Thyroid gland (tissue), 4 donors: ENCODE data around the gene GLI3. TPM values are rescaled to one million over a fixed set of nuclear protein-coding genes. Genes with fewer than 3 reads are reported as not detected.

Experiments
- DNase-seq, 2 donors: peaks; one replicate each; pipeline ENCODE4 v3.0.0-alpha.2; 2019
- H3K27ac ChIP-seq, 3 donors: fragments of 200-600 bp; sonication (generic); 1 replicate in 2 of 3; 2 replicates in 1 of 3; pipeline ENCODE4 v1.5.1; 2016 to 2019; ENCODE audit warnings: mild to moderate bottlenecking in 1 of 3, moderate library complexity in 1 of 3
- H3K27me3 ChIP-seq: fragments of 200-600 bp; sonication (generic); one replicate; pipeline ENCODE4 v1.5.1; 2019
- H3K36me3 ChIP-seq, 2 donors: fragments of 200-600 bp; sonication (generic); one replicate each; pipeline ENCODE4 v1.5.1; 2016 to 2019
- H3K4me1 ChIP-seq, 2 donors: fragments of 200-600 bp; sonication (generic); one replicate each; pipeline ENCODE4 v1.5.1; 2017 to 2019
- H3K4me3 ChIP-seq, 3 donors: fragments of 200-600 bp; sonication (generic); replicated peaks in 1 of 3; 1 replicate in 2 of 3; 2 replicates in 1 of 3; pipeline ENCODE4 v1.5.1; 2016; ENCODE audit warnings: mild to moderate bottlenecking in 1 of 3
- H3K9me3 ChIP-seq: fragments of 200-600 bp; sonication (generic); one replicate; pipeline ENCODE4 v1.5.1; 2017
- POLR2A ChIP-seq, 2 donors: fragments of 450-650 bp; IDR thresholded peaks; one replicate each; pipeline ENCODE4 v1.6.1; 2017; ENCODE audit warnings: antibody characterized with exemption in 2 of 2, mild to moderate bottlenecking in 2 of 2, moderate library complexity in 1 of 2
- WGBS, 2 donors: methylation state at CpG; one replicate each; pipeline ENCODE4 v1.1.5; 2017; 5-methylcytosine and 5-hydroxymethylcytosine counted together
- intact Hi-C: fragments of 100-400 bp; cut with DNase I; formaldehyde crosslinking; loops from one replicate; pipeline ENCODE4 v1.15.1; 2023
- total RNA-seq, 4 donors: library from RNA; depleted of rRNA; stranded (reverse); fragments of >200 nt; gene quantifications; one replicate each; pipeline ENCODE4 v1.2.3, GENCODE V29; 2016
- TF ChIP-seq, protein P1 (sequence below), 6 experiments: fragments of 200-600 bp in 3 of 6; fragments of 450-650 bp in 3 of 6; sonication (generic) in 3 of 6; IDR thresholded peaks; one replicate each; pipeline ENCODE4 v1.5.1; 2016 to 2019; ENCODE audit warnings: antibody characterized with exemption in 6 of 6, mild to moderate bottlenecking in 2 of 6, inconsistent platforms in 1 of 6, moderate library complexity in 1 of 6

The GLI3 gene
- total RNA-seq, 4 donors from 2014 or later: 10.1 to 15.6 (median 13.6) TPM

DNA sequence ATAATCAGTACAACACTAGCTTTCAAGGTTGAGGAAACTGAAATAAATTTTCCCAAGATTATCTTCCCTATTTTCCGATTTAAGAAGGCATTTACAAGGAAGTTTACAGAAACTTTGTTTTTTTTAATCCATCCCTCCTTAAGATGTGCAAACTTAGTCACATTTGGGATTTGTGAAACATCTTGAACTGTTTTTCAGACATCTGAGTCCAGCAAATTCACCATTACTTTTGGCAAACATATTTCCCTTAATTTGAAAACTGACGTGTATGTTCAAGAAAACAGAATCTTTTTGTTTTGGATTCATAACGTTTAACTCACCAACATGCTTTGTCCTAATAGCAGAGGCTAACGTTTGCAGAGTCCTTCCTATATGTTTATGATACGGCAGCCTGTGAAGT is 19.5 kb downstream of the GLI3 start:
- H3K27me3 ChIP-seq: no peaks in the 10 kb centered on the region
- intact Hi-C loops: no loop called here
- no peaks in the 10 kb centered on the region for H3K9me3 ChIP-seq
- 80 to 90% methylated on average over 5 of the region's 5 CpGs for WGBS, 2 donors
- no peak overlapping the region for H3K4me3 ChIP-seq
- TF ChIP-seq, protein P1, sequence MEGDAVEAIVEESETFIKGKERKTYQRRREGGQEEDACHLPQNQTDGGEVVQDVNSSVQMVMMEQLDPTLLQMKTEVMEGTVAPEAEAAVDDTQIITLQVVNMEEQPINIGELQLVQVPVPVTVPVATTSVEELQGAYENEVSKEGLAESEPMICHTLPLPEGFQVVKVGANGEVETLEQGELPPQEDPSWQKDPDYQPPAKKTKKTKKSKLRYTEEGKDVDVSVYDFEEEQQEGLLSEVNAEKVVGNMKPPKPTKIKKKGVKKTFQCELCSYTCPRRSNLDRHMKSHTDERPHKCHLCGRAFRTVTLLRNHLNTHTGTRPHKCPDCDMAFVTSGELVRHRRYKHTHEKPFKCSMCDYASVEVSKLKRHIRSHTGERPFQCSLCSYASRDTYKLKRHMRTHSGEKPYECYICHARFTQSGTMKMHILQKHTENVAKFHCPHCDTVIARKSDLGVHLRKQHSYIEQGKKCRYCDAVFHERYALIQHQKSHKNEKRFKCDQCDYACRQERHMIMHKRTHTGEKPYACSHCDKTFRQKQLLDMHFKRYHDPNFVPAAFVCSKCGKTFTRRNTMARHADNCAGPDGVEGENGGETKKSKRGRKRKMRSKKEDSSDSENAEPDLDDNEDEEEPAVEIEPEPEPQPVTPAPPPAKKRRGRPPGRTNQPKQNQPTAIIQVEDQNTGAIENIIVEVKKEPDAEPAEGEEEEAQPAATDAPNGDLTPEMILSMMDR (IDR thresholded peaks at IDR 0.05): no peak
- TF ChIP-seq POLR2A (IDR thresholded peaks at IDR 0.05): no peak
- DNase-seq: no peak
- no peaks in the 10 kb centered on the region for H3K36me3 ChIP-seq
- peaks cover 37 to 43% of the 10 kb centered on the region in 2 donors for H3K4me1 ChIP-seq
- peak overlapping the region; percentile 22 to 63 (median 48) for H3K27ac ChIP-seq

DNA sequence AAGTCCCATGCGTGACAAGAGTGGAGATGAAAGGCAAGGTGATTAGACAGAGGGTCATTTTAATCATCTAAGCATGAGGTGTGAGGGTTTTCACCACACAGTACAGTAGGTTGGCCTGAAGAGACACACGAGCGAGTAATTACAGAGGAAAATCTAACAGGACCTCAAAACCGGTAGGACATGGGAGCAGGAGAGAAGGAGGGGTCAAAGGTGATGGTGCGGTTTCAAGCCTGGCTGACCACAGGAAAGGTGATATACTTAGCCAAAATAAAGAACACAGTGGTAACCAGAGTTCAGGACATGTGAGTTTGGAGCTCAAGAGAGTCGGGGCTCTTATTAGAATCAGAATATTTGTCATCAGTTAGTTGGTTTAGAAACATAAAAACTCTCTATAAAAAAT is 20.0 kb downstream of the GLI3 start:
- H3K4me1 ChIP-seq: peaks cover 32 to 38% of the 10 kb centered on the region in 2 donors
- 45 to 51% methylated on average over 6 of the region's 6 CpGs for WGBS, 2 donors

DNA sequence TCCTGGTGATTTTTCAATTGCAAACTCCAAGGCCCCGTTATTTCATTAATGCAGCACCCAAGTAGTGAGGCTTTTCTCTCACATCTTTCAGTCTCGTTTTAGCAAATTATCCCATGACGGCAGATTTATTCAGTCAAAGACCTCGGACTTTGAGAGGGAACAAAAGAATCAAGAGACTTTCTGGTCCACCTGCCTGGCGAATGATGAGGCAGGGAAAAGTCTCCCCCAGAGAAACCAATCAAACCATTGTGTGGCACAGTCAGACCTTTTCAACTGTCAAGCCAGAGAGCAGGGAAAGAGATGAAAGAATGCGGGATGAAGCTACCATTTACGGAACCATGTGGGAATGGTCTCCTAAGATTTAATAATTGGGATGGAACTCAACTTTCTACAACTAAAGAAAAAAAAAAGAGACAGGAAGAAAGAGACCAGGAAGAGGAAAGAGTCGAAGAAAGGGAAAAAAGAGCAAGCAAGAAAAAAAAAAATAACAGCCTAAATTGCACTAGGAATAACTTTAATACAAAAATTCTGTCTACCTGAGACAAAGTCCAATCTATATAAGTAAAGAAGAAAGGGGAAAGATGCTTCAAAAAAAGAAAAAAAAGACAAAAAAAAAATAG is 22.8 kb downstream of the GLI3 start:
- H3K9me3 ChIP-seq: no peaks in the 10 kb centered on the region
- no peak for DNase-seq
- intact Hi-C loops: no loop called here
- peaks cover 33 to 41% of the 10 kb centered on the region in 2 donors for H3K4me1 ChIP-seq
- H3K27ac ChIP-seq: no peak overlapping the region
- TF ChIP-seq POLR2A (IDR thresholded peaks at IDR 0.05): no peak
- TF ChIP-seq, protein P1 (IDR thresholded peaks at IDR 0.05): no peak
- H3K4me3 ChIP-seq: no peak overlapping the region
- no peaks in the 10 kb centered on the region for H3K27me3 ChIP-seq
- 93% methylated on average over 8 of the region's 8 CpGs for WGBS, 2 donors
- H3K36me3 ChIP-seq: no peaks in the 10 kb centered on the region

More for the DNA sequence above, 20.0 kb downstream of the GLI3 start:
- TF ChIP-seq, protein P1 (IDR thresholded peaks at IDR 0.05): no peak
- TF ChIP-seq POLR2A (IDR thresholded peaks at IDR 0.05): no peak
- intact Hi-C loops: no loop called here
- Histone ChIP-seq H3K27ac (peak overlapping the region; percentile 22 to 63 (median 48)), H3K9me3 (no peaks in the 10 kb centered on the region), H3K27me3 (no peaks in the 10 kb centered on the region), H3K36me3 (no peaks in the 10 kb centered on the region), H3K4me3 (no peak overlapping the region)
- peak; percentile 54 to 66 for DNase-seq

DNA sequence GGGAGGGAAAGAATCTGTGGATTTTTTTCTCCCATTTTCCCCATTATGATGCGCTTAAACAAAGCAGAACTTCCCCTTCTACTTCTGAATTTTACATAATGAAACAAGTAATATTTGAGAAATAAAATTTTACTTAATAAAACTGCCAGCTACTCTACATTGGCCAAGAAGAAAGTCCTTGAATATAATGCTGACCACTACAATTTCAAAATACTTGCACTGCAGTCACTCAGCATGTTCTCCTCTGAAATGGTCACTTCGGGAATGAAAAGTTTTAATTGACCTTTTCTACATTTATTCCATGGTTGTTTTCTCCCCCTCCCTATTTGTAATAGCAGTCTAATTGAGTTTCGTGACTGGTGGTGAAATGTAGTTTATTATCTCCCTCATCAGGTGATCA is 23.9 kb downstream of the GLI3 start:
- peaks cover 35 to 44% of the 10 kb centered on the region in 2 donors for H3K4me1 ChIP-seq
- no peaks in the 10 kb centered on the region for H3K27me3 ChIP-seq
- TF ChIP-seq, protein P1 (IDR thresholded peaks at IDR 0.05): no peak
- TF ChIP-seq POLR2A (IDR thresholded peaks at IDR 0.05): no peak
- WGBS, 2 donors: 89 to 90% methylated on average over 3 of the region's 3 CpGs
- DNase-seq: no peak
- no peak overlapping the region for H3K27ac ChIP-seq
- intact Hi-C loops: no loop called here
- H3K9me3 ChIP-seq: no peaks in the 10 kb centered on the region
- no peaks in the 10 kb centered on the region for H3K36me3 ChIP-seq
- no peak overlapping the region for H3K4me3 ChIP-seq

DNA sequence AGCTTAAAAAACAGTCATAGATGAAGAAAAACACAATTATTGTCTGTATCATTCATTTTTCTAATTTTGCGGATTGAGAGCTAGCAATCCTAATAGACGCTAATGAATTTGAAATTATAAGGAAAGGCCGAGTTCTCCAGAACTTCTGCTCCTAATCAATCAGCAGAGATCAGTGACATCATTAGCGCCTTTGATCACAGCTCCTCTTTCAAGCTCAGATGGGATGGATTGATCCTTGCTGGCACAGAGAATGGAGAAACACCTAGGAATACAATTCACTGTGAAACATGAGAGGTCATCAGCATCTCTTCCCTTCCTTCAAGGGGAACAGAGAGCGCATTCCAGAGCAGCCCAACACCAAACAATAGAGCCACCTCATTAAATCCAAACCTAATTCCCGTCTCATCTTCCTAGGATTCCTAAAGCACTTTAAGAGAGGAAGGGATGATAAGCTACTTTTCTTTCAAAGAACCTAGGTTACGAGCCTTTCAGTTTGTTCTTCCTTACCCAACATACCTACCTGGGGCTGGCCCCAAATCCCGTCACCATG is 24.4 kb downstream of the GLI3 start:
- no peaks in the 10 kb centered on the region for H3K27me3 ChIP-seq
- no peaks in the 10 kb centered on the region for H3K36me3 ChIP-seq
- H3K27ac ChIP-seq: no peak overlapping the region
- intact Hi-C loops: no loop called here
- TF ChIP-seq, protein P1 (IDR thresholded peaks at IDR 0.05): no peak
- TF ChIP-seq POLR2A (IDR thresholded peaks at IDR 0.05): no peak
- WGBS, 2 donors: 94 to 95% methylated on average over 8 of the region's 8 CpGs
- no peaks in the 10 kb centered on the region for H3K9me3 ChIP-seq
- peaks cover 35 to 42% of the 10 kb centered on the region in 2 donors for H3K4me1 ChIP-seq
- H3K4me3 ChIP-seq: no peak overlapping the region
- DNase-seq: no peak
